Stimulated activated CD8-positive, alpha-beta memory T cell treated with anti-CD3 and anti-CD28 coated beads, Interleukin-4, amount 100 ng/mL, for 24 hours (primary cell): Measurements from ENCODE around the gene SCFD2.

Source experiments
- DNase-seq: peaks from one replicate; pipeline ENCODE4 v3.0.0-alpha.2; 2020; ENCODE audit warnings: low read depth

The SCFD2 gene

GRCh38 chr4:52984462-52984881 is 381.4 kb downstream of the SCFD2 start:
- no peak for DNase-seq

- no peak for DNase-seq
Measured at GRCh38 chr4:52983563-52984303, 382.1 kb downstream of the SCFD2 start.

GRCh38 chr4:52982946-52983340 is 382.9 kb downstream of the SCFD2 start:
- no peak for DNase-seq

GRCh38 chr4:52982255-52982945 is 383.5 kb downstream of the SCFD2 start:
- DNase-seq, result no peak

- no peak for DNase-seq
Measured at GRCh38 chr4:52979821-52980590, 385.9 kb downstream of the SCFD2 start.

- DNase-seq, result no peak
Measured at GRCh38 chr4:52979020-52979419, 386.8 kb downstream of the SCFD2 start.

GRCh38 chr4:52977252-52977651 is 388.6 kb downstream of the SCFD2 start:
- no peak for DNase-seq

GRCh38 chr4:52976523-52977230 is 389.2 kb downstream of the SCFD2 start:
- no peak for DNase-seq

GRCh38 chr4:52968691-52969090 is 397.2 kb downstream of the SCFD2 start:
- no peak for DNase-seq

- no peak for DNase-seq
Measured at GRCh38 chr4:52968241-52968640, 397.6 kb downstream of the SCFD2 start.

- no peak for DNase-seq
Measured at GRCh38 chr4:52966781-52967180, 399.1 kb downstream of the SCFD2 start.

GRCh38 chr4:52966172-52966571 is 399.7 kb downstream of the SCFD2 start:
- DNase-seq, result no peak

GRCh38 chr4:52964561-52965101 is 401.2 kb downstream of the SCFD2 start:
- DNase-seq, result no peak

- DNase-seq, result no peak
Measured at GRCh38 chr4:52964011-52964410, 401.9 kb downstream of the SCFD2 start.

- DNase-seq, result no peak
Measured at GRCh38 chr4:52962721-52963120, 403.1 kb downstream of the SCFD2 start.

- DNase-seq, result no peak
Measured at GRCh38 chr4:52961666-52962412, 404.0 kb downstream of the SCFD2 start.

GRCh38 chr4:52959541-52959940 is 406.3 kb downstream of the SCFD2 start:
- DNase-seq, result no peak

- no peak for DNase-seq
Measured at GRCh38 chr4:52957835-52958631, 407.8 kb downstream of the SCFD2 start.

- DNase-seq, result no peak
Measured at GRCh38 chr4:52957220-52957686, 408.6 kb downstream of the SCFD2 start.

- no peak for DNase-seq
Measured at GRCh38 chr4:52956691-52957090, 409.2 kb downstream of the SCFD2 start.
